ENCODE measurements around the gene CPTP. TPM values are rescaled to one million over a fixed set of nuclear protein-coding genes. Genes with fewer than 3 reads are reported as not detected.

Gene CPTP
- total RNA-seq, 1 experiment from 2014 or later: 52.2 TPM

- DNase-seq (ENCODE audit: low read depth, low spot score): no peak
- POLR2A ChIA-PET: no interaction called here
These were observed 19.1 kb upstream of the CPTP start for GRCh38 chr1:1305300-1306069.

GRCh38 chr1:1306070-1306660, 18.4 kb upstream of the CPTP start:
- BruUV-seq (replicated peaks): no TSS peak
- Histone ChIP-seq H3K27me3 (ENCODE audit: control insufficient read depth, insufficient read depth, low read length) (no peaks in the 10 kb centered on the region), H3K27ac (ENCODE audit: low read length) (peak overlapping the region; percentile 57), H3K4me1 (ENCODE audit: control insufficient read depth, insufficient read depth, low read length) (peaks cover 41% of the 10 kb centered on the region), H3K4me3 (ENCODE audit: low read depth in 2 of 2, low read length in 2 of 2) (peak overlapping the region in 1 of 2 experiments; percentile 61; a peak in 2 of 4 replicates), H3K9me3 (ENCODE audit: control insufficient read depth, insufficient read depth, low read depth, low read length) (no peaks in the 10 kb centered on the region), H3K36me3 (ENCODE audit: control insufficient read depth, insufficient read depth, low read length) (no peaks in the 10 kb centered on the region; the same call in 1 of the 2 replicates)
- POLR2A ChIA-PET: no interaction called here
- intact Hi-C loops (cut with micrococcal nuclease; ENCODE audit: unreplicated experiment): no loop called here
- in situ Hi-C loops (cut with HindIII; ENCODE audit: low pct_unique_long_range_greater_than_20kb, low sequenced_read_pairs): no loop called here
- no peak for TF ChIP-seq SIN3A (IDR thresholded peaks at IDR 0.05; ENCODE audit: borderline replicate concordance, insufficient read depth, low read depth, low read length)
- TF ChIP-seq CTCF (IDR thresholded peaks at IDR 0.05): peak; percentile 31; the same call in 1 of the 2 replicates
- TF ChIP-seq TCF7L2 (IDR thresholded peaks at IDR 0.05; ENCODE audit: low read depth, low read length): no peak
- no peak for TF ChIP-seq REST (IDR thresholded peaks at IDR 0.05; ENCODE audit: insufficient read depth in 1 of 2, low read depth in 2 of 2, low read length in 1 of 2)
- DNase-seq (ENCODE audit: low read depth, low spot score): no peak
- CTCF ChIA-PET: no interaction called here
- no peak for ATAC-seq

More at GRCh38 chr1:1305300-1306069, 19.1 kb upstream of the CPTP start:
- peak overlapping the region; percentile 59 for H3K27ac ChIP-seq (ENCODE audit: low read length)
- H3K4me3 ChIP-seq (ENCODE audit: low read depth in 2 of 2, low read length in 2 of 2): no peak overlapping the region
- in situ Hi-C loops (cut with HindIII; ENCODE audit: low pct_unique_long_range_greater_than_20kb, low sequenced_read_pairs): no loop called here
- no peak for ATAC-seq
- H3K9me3 ChIP-seq (ENCODE audit: control insufficient read depth, insufficient read depth, low read depth, low read length): no peaks in the 10 kb centered on the region
- intact Hi-C loops (cut with micrococcal nuclease; ENCODE audit: unreplicated experiment): no loop called here
- BruUV-seq (replicated peaks): no TSS peak
- no peaks in the 10 kb centered on the region; the same call in 1 of the 2 replicates for H3K36me3 ChIP-seq (ENCODE audit: control insufficient read depth, insufficient read depth, low read length)
- CTCF ChIA-PET: no interaction called here
- TF ChIP-seq REST (IDR thresholded peaks at IDR 0.05; ENCODE audit: insufficient read depth in 1 of 2, low read depth in 2 of 2, low read length in 1 of 2): no peak
- peak; percentile 42 for TF ChIP-seq CTCF (IDR thresholded peaks at IDR 0.05)
- peaks cover 41% of the 10 kb centered on the region for H3K4me1 ChIP-seq (ENCODE audit: control insufficient read depth, insufficient read depth, low read length)
- no peaks in the 10 kb centered on the region for H3K27me3 ChIP-seq (ENCODE audit: control insufficient read depth, insufficient read depth, low read length)
